GM13977 (cell line): ENCODE results near the gene PFN1.

Source experiments
- DNase-seq: peaks from one replicate; pipeline ENCODE4 v3.0.0; 2012; ENCODE audit warnings: low spot score
- CTCF ChIP-seq: IDR thresholded peaks from 2 replicates; pipeline ENCODE4 v1.5.1; 2012; ENCODE audit warnings: mild to moderate bottlenecking, control low read depth; ENCODE audit not compliant: insufficient read depth; ENCODE audit errors: extremely low read depth, missing control alignments
- in situ Hi-C: fragments of 300-500 bp; cut with MboI; formaldehyde crosslinking; loops from one replicate; pipeline ENCODE4 v1.12.0; 2022; ENCODE audit warnings: low sequenced_read_pairs, low pct_unique_long_range_greater_than_20kb, mixed read lengths, inconsistent platforms; ENCODE audit not compliant: unreplicated experiment

PFN1 gene

GRCh38 chr17:4986403-4986802 lies 38.1 kb upstream of the PFN1 start:
- no peak for DNase-seq
- in situ Hi-C loops: no loop called here
- TF ChIP-seq CTCF: no peak

GRCh38 chr17:4982305-4982704 lies 34.0 kb upstream of the PFN1 start:
- no peak for DNase-seq
- in situ Hi-C loops: no loop called here

GRCh38 chr17:4980644-4981216 lies 32.4 kb upstream of the PFN1 start:
- DNase-seq: peak; percentile 66
- in situ Hi-C loops: no loop called here

More at GRCh38 chr17:4982305-4982704, 34.0 kb upstream of the PFN1 start:
- TF ChIP-seq CTCF: no peak

GRCh38 chr17:4978726-4979125 lies 30.4 kb upstream of the PFN1 start:
- TF ChIP-seq CTCF: no peak
- no peak for DNase-seq
- in situ Hi-C loops: no loop called here

More at GRCh38 chr17:4980644-4981216, 32.4 kb upstream of the PFN1 start:
- peak; percentile 61 for TF ChIP-seq CTCF

- no peak for TF ChIP-seq CTCF
- in situ Hi-C loops: no loop called here
- no peak for DNase-seq
These were observed 25.9 kb upstream of the PFN1 start for GRCh38 chr17:4974115-4974670.

GRCh38 chr17:4973256-4974114 lies 25.2 kb upstream of the PFN1 start:
- DNase-seq: no peak
- in situ Hi-C loops: no loop called here
- no peak for TF ChIP-seq CTCF
